H1 (cell line): Measurements from ENCODE around the gene CYP1A2. TPM values are rescaled to one million over a fixed set of nuclear protein-coding genes. Genes with fewer than 3 reads are reported as not detected.

Experiments
- KDM4A ChIP-seq: IDR thresholded peaks from one replicate; pipeline ENCODE4 v1.7.1; 2012; ENCODE audit warnings: low read depth, mild to moderate bottlenecking, moderate library complexity, low read length, inconsistent platforms; ENCODE audit not compliant: severe bottlenecking
- polyA plus RNA-seq, 7 experiments: library from polyadenylated mRNA; depleted of rRNA in 3 of 7; stranded (reverse) in 5 of 7; unstranded in 2 of 7; fragments of >200 nt in 5 of 7; fragments of 200-250 nt in 2 of 7; gene quantifications; 1 replicate in 5 of 7; 2 replicates in 1 of 7; 4 replicates in 1 of 7; pipeline versions ENCODE4 v1.2.1 to v1.2.3, GENCODE V29; 2011 to 2013; ENCODE audit warnings: missing spikeins in 2 of 7, mixed read lengths in 2 of 7
- total RNA-seq: library from RNA; stranded (reverse); fragmentation: NEBNext Ultra II Directional; extraction: Animal tissue kit (Norgen Biotek cat#: 25700); gene quantifications from 2 replicates; pipeline ENCODE4 v1.2.1, GENCODE V29; 2021

Gene CYP1A2
- total and polyA plus RNA-seq, 2 of the 8 experiments (the other 6 are each of a cell fraction or from before 2014, with no cell fraction given): not detected

GRCh38 chr15:74749832-74750231 lies 1.2 kb downstream of the CYP1A2 start (continued):
- TF ChIP-seq KDM4A: no peak
